GM19328 (cell line): ENCODE results near the gene OPTC.
"Not testable (repeated sequence)": the region's sequence is repeated elsewhere in the genome, so short reads cannot be mapped to it uniquely, and the experiment has no call there.

Source experiments
- ATAC-seq: cut with Tn5 transposase; IDR thresholded peaks from one replicate; pipeline ENCODE4 v1.9.1; 2021; ENCODE audit warnings: mild to moderate bottlenecking, moderate library complexity; ENCODE audit not compliant: unreplicated experiment

Gene OPTC

GRCh38 chr1:203513585-203514031 is 19.7 kb downstream of the OPTC start:
- ATAC-seq, result no peak

- ATAC-seq, result no peak
Observed at GRCh38 chr1:203516184-203516583, 22.2 kb downstream of the OPTC start.

- no peak for ATAC-seq
Observed at GRCh38 chr1:203516906-203517305, 23.0 kb downstream of the OPTC start.

- no peak for ATAC-seq
Observed at GRCh38 chr1:203517426-203518110, 23.6 kb downstream of the OPTC start.

- ATAC-seq, result not testable (repeated sequence)
Observed at GRCh38 chr1:203518139-203518538, 24.2 kb downstream of the OPTC start.

- no peak for ATAC-seq
Observed at GRCh38 chr1:203518541-203518940, 24.6 kb downstream of the OPTC start.

DNA sequence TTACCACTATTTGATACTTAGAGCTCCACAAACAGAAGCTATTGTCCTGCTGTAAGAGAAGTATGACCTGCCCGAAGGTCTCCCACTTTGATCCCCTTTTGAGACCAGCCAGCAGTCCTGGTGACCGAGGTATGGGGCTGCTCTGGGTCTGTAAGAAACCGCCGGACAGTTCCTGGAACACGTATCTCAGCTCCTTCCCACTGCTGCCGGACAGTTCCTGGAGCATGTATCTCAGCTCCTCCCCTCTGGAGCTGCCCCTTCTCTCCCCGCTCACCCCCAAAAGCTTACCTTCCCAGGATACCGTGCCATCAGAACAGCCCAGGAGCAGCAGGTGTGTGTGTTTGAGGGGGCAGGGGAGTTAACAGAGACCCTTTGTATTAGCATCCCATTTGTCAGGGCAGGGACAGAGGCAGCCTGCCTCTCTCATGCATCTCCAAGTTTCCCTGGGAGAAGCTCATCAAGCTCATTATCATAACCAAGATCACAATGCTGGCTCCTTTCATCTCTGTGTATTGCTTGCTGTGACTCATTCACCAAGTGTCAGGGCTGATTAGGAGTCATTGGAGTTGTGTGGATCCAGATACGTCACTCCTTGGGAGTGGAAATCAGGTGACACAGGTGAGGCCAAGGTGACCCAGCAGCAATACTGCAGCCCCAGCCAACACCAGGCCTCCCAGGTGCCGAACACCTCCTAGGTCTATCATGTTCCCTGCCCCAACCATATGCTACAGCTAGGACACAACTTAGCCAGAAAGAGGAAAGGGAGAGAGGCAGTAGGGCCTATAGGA is 25.3 kb downstream of the OPTC start:
- ATAC-seq, result no peak

- no peak for ATAC-seq
Observed at GRCh38 chr1:203519896-203520295, 25.9 kb downstream of the OPTC start.

GRCh38 chr1:203520315-203520714 is 26.4 kb downstream of the OPTC start:
- no peak for ATAC-seq

DNA sequence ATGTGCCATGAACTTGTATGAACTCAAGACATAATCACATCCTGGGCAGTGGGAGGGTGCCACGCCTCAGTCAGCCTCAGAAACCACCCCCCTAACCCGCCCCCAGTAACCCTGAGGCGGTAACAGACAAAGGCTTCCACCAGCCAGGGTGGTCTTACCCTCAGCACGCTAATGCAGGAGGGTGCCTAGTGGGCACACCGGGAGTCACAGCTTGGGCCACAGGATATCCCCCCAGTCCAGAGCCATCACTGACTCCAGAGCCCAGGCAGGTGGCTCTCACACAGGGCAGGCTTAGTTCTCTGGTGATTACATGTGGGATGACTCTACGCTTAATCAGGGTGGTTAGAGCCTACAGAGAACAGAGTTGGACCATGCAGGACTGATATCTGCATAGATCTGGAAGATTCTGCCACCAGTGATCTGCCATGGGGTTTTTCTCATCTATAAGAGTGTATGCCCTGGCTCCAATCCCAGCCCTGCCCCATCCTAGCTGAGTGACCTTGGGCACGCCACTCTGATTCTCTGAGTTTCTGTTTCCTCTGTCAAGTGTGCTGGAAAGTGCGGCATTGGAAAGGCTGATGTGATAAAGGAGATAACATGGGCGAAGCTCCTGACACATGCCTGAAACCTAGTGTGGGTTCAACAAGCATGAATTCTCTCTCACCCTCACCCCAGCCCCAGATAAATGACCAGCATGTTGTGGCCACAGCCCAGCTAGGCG is 27.3 kb downstream of the OPTC start:
- ATAC-seq, result no peak

- ATAC-seq, result no peak
Observed at GRCh38 chr1:203521812-203522211, 27.9 kb downstream of the OPTC start.

- ATAC-seq, result no peak
Observed at GRCh38 chr1:203522237-203522636, 28.3 kb downstream of the OPTC start.

GRCh38 chr1:203523667-203524066 is 29.7 kb downstream of the OPTC start:
- no peak for ATAC-seq

- no peak for ATAC-seq
Observed at GRCh38 chr1:203524152-203524551, 30.2 kb downstream of the OPTC start.

- no peak for ATAC-seq
Observed at GRCh38 chr1:203524824-203525223, 30.9 kb downstream of the OPTC start.

DNA sequence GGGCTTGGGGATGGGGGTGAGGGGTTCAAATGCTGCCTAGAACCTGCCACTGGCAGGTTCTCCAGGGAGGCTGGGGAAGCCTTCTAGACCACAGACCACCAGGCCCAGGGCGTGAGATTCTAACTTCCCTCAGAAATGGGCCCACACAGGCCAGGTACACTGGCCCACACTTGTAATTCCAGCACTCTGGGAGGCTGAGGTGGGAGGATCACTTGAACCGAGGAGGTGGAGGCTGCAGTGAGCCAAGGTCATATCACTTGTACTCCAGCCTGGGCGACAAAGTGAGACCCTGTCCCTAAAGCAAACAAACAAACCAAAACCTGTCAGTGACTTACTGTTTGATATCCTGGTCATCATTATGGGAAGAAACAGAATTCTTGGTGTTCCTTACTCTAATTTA is 31.7 kb downstream of the OPTC start:
- ATAC-seq, result no peak

GRCh38 chr1:203526130-203526529 is 32.2 kb downstream of the OPTC start:
- no peak for ATAC-seq

DNA sequence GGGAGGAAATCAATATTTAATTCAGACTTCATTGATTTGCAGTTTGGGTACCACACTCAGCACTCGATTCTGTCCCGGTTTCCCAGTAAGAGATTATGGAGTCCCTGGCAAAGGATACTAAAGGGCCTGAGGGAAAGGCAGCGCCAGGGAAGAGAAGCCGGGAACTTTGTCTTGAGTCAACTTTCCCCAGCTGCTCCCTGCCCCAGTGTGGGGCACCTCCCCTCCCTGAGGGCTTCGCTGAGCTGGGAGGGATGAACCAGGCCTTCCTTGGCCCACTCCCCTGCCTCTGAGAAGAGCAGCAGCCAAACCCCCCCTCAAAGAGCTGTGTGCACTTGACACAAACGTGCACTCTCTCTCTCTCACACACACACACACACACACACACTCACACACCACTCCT is 32.6 kb downstream of the OPTC start:
- ATAC-seq, result no peak

GRCh38 chr1:203527013-203527412 is 33.1 kb downstream of the OPTC start:
- no peak for ATAC-seq

- no peak for ATAC-seq
Observed at GRCh38 chr1:203528063-203528462, 34.1 kb downstream of the OPTC start.

DNA sequence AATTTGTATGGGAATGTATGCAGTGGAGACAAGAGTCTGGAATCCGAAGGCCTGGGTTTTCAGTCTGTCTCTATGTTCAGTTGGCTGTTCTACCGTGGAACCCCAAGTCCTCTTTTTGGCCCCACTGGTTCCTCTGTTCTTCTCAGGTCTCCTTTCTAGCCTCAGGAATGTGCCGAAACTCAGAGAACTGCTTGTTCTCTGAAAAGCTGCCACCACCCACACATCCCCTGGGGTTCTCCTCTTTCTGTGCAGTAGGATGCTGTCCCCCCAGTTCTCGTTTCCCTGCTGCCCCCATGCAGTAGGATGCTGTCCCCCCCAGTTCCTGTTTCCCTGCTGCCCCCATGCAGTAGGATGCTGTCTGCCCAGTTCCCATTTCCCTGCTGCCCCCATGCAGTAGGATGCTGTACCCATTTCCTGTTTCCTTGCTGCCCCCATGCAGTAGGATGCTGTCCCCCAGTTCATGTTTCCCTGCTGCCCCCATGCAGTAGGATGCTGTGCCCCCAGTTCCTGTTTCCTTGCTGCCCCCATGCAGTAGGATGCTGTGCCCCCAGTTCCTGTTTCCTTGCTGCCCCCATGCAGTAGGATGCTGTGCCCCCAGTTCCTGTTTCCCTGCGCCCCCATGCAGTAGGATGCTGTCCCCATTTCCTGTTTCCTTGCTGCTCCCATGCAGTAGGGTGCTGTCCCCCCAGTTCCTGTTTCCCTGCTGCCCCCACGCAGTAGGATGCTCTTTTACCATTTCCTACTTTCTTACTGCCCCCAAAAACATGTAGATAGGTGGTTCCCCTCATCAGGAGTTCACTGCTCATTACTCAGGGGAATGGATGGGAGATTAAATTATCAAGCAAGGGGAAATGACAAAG is 35.3 kb downstream of the OPTC start:
- no peak for ATAC-seq
